ENCODE data around the gene SCIN.
"Not testable (repeated sequence)": the region's sequence is repeated elsewhere in the genome, so short reads cannot be mapped to it uniquely, and the experiment has no call there.

The SCIN gene

DNA sequence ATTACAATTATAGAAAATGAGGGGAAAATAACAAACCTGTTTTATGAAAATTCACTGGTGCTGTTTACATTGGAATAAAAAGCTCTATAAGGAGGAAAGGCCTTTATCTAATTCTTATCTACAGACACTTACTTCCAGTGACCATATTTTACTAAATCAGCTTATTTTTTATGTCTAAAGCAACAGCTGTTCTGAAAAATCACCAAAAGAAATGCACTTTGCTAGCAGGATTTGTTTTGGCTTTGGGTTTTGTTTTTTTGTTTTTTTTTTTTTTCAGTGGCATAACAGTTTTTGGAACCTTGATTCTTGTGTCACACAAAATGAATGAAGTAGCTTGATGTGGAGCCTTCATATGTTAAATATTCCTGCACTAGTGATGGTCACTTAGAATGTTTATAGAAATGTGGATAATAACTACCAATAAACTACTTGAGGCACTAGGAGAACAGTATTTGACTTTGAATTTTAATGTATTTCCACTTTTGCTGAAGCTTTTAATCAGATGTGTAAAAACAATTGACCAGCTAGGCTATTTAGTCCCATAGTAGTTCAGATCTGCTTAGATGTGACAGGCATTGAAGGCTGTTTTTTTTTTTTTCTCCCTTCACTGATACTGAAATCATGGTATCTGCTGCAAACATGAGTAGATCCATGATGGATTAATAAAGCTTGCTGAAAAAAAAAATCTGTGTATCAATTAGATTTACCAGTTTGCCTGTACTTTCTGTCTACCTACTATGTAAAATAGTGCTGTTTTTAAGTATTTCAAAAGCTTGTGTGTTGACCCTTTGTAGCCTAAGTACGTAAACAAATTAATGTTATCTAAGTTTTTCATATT lies 119.7 kb downstream of the SCIN start:
- DNase-seq = no peak

DNA sequence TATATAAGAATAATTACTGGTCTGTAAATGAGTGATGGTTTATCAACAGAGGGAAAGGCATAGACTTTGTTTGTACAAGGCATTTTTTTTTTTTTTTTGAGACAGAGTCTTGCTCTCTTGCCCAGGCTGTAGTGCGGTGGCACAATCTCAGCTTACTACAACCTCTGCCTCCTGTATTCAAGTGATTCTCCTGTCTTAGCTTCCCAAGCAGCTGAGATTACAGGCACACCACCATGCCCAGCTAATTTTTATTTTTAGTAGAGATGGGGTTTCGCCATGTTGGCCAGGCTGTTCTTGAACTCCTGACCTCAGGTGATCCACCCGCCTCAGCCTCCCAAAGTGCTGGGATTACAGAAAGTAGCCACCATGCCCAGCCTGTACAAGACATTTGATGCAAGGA lies 120.9 kb downstream of the SCIN start:
- DNase-seq = not testable (repeated sequence)

DNA sequence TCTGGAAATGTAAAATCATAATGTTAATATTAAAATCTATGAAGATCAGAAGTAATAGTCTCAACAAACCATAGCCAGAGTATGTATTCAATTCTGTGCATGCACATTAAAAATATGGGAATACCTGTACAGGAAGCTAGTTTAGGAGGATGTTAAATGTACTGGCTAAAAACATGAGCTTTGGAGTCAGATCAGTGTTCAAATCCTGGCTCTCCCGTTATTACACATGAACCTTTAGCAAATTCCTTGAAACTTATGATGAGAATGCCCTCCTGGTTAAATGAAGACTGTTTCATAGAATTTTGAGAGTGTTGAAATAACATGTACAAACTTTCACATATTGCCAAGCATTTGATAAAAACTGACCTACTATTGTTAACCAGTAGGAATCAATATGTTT lies 121.5 kb downstream of the SCIN start:
- no peak for DNase-seq

DNA sequence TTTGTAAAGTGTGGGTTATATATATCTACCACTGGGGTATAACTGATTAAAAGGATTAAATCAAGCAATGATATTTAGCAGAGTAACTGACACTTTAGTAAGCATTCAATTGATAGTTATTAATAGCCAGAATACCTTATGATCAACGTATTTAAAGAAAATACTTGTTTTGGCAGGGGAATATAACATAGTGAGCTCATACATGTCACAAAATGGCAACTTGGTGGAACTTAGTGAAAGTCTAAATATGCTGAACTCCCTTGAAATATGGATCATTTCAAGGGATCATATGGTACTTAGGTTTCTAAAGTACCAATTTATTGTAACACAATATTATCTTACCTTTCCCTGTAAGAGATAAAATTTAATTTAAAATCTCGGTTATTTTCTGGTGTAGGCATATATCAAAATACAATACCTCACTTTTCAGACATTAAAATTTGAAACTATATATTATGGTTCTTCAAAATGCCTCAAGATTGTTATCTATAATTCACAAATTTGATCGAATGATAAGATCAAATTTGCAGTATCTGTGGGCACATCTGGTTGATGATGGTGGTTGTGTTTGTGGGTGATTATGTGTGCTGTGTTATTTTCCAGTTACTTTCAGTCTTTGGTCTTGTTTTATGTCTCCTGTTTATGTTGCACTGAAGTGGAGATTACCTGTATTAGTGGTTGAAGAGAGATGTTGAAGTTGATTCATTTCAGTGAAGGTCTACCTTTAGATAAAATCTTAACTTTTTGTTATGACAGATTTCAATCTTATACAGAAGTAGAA lies 122.1 kb downstream of the SCIN start:
- no peak for DNase-seq

DNA sequence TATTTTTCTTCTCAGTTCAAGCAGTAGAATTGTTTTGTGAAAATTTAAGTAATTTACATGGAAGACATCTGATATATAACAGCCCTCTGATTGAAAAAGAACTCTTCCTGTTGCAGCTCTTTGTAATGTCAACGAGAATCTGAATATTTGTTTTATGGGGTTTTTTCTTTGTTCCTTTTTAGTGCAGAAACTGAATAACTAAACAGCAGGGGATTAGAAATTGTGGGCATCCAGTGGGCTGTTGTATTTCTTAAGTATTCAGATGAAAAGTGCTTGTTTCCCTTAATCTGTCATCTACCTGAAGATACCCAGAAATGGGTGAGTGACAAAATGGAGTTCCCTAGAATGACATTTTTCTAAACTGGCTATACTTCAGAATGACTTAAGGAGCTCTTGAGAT lies 124.3 kb downstream of the SCIN start:
- DNase-seq = no peak

DNA sequence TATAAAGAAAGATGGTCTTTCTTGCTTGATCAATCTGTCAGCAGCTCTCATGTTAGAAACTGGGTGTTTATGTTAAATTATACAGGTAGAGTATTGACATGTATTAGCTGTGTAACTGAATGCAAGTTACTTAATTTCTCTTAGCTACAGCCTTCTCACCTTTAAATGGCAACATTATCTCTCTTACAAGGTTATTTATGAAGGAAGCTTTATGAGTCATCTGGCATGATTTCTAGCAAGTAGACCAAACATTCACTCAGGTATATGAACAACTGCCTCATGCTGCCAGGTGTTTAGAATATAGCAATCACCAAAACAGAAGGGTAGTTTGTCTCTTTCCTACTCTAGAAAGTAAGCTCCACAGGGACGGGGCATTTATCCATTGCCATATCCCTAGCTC lies 125.4 kb downstream of the SCIN start:
- no peak for DNase-seq

DNA sequence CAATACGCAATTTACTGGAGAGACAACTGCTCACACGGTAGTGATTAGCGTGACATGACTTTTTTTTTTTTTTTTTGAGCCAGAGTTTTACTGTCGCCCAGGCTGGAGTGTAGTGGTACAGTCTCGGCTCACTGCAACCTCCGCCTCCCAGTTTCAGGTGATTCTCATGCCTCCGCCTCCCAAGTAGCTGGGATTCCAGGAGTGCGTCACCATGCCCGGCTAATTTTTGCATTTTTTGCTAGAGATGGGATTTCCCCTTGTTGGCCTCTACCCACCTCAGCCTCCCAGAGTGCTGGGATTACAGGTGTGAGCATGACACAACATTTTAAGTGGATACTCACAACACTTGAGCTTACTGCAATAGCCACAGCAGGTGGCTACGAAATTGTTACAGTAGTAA lies 128.8 kb downstream of the SCIN start:
- DNase-seq = no peak

DNA sequence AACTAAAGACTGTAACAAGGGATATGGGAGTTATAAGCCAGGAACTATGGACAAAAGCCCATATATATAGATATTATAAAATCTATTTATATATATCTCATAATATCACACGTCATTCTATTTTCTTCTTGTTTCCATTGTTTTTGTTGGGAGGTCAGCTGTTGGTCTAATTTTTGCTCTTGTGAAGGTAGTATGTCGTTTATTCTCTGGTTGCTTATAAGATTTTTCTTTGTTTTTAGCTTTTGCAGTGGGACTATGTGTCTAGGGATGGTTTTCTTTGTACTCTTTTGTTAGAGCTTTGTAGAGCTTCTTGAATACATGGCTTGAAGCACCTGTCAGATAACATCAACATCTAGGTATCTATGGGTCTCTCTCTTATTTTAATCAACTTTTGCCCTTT lies 130.9 kb downstream of the SCIN start:
- DNase-seq = no peak

DNA sequence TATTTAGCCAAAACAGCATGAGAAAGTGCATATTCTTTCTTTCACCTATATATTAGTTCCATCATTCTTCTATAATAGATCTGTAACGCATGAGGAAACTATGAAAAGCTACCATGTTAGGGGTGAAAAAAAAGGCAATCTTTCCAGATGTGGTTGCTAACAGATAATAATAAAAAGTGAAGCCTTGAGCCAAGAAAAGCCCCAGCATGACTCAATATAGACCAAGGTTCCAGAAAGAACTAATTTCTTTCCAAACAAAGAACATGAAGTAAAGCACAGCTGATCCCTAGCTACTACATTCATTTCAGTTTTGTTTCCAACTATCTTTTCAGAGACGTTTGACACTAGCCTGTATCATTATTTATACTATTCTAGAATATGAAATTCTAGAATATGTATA lies 133.4 kb downstream of the SCIN start:
- DNase-seq = no peak

DNA sequence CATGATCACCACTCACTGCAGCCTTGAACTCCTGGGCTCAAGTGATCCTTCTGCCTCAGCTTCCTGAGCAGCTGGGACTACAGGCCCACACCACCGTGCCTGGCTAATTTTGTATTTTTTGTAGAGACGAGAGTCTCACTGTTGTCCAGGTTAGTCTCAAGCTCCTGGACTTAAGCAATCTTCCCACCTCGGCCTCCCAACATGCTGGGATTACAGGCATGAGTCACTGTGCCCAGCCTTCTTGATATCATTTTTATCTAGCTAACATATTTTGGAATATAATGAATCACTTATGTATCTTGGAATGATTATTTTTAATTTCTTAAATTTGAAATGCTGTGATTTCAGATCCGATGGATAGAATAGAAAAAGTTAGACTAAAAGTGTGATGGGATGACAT lies 135.4 kb downstream of the SCIN start:
- DNase-seq = no peak

DNA sequence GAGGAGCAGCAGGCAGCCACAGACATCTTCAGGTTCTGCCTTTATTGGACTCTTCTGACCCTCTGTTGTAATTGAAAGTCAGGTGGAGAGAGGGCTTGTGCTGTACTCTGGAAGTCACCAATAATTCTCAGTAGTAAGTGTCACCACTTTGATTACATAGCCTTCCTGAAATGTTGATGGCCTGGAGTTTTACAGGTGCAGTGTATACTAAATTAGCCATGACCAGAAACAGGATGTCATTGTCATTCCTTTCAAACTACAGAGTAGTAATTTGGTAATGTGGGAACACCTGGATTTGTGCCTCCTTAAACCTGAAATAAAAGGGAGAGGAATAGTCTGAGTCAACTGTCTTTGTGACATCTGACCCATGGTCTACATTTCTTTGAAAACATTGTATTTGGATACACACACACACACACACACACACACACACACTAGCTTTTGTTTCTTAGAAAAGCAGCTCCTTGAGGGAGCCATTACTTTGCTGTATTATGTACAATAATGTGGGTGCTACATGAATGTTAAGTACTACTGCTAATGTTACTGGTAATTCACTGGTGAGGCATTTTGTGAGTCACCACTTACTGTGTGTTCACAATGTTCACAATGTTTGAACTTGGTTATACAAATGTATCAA lies 136.5 kb downstream of the SCIN start:
- no peak for DNase-seq

DNA sequence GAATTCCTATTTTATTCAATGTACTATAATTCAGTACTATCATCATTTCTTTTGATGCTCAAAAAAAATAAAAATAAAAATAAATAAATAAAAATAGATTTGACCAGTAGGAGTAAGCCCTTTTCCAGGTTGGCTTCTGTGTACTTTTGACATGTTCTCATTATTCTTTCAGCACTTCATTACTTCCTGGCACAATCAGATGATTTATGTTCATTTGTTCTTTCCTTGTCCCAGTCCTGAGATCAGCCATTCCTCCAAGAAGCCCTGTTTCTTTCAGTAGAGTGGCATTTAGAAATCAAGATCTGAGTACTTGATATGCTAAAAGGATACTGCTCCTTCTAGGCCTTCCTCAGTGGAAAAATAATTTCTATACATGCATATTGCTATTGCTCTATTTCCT lies 137.8 kb downstream of the SCIN start:
- DNase-seq = no peak

All from activated CD4-positive, CD25-positive, alpha-beta regulatory T cell (primary cell).